ENCODE data around the gene PRKCH. TPM values are rescaled to one million over a fixed set of nuclear protein-coding genes. Genes with fewer than 3 reads are reported as not detected.

Gene PRKCH
- total and polyA plus RNA-seq, 2 experiments from 2014 or later = 2.4 to 3.5 TPM

GRCh38 chr14:61326146-61326545 is 4.8 kb downstream of the PRKCH start:
- TF ChIP-seq EZH2phosphoT487 (IDR thresholded peaks at IDR 0.05; ENCODE audit: insufficient read depth, low read depth) (no peak), EZH2 (IDR thresholded peaks at IDR 0.05; ENCODE audit: insufficient read depth, poor library complexity, severe bottlenecking) (no peak)
- Histone ChIP-seq H3K4me1 (ENCODE audit: insufficient read depth) (no peaks in the 10 kb centered on the region), H3K9ac (no peak overlapping the region), H3K9me3 (ENCODE audit: low read depth) (no peaks in the 10 kb centered on the region), H3K4me2 (ENCODE audit: unreplicated experiment) (no peak overlapping the region), H3K27me3 (replicated peaks; ENCODE audit: insufficient read depth) (peaks cover 39% of the 10 kb centered on the region), H3K36me3 (ENCODE audit: low read depth) (no peaks in the 10 kb centered on the region), H3K4me3 (no peak overlapping the region), H3K27ac (no peak overlapping the region), H4K20me1 (ENCODE audit: insufficient read depth) (no peaks in the 10 kb centered on the region), H3K79me2 (ENCODE audit: insufficient read depth) (no peaks in the 10 kb centered on the region), H3K9me2 (ENCODE audit: insufficient read depth) (no peaks in the 10 kb centered on the region), H2AFZ (no peak overlapping the region), H3F3A (ENCODE audit: insufficient read depth) (no peaks in the 10 kb centered on the region)
- WGBS, 2 experiments (ENCODE audit: low coverage in 1 of 2, low lambda C conversion rate in 2 of 2, missing lambda C conversion rate in 2 of 2) = 81 to 85% methylated on average over 1 of the region's 1 CpG
- no peak for DNase-seq
- in situ Hi-C loops (cut with MboI) = no loop called here

DNA sequence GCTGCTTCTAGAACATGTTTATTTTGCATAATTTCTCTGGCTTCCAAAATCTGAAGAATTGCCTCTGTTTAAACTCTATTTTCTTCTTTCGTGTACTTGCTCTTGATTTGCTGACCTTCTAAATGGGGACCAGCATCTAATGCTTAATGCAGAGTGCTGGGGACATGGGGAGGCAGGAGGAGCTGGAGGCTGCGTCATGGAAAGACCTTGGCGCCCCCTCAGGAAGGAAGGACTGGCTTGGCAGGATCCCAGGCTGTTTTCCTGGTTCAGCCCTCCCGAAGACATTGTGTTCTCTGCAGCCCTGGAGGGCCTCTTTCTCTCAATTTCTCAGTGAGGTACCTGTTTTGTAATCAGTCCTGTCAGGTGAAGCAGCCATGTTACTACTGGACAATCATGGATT is 5.5 kb downstream of the PRKCH start:
- H3K27ac ChIP-seq = no peak overlapping the region
- in situ Hi-C loops (cut with MboI) = no loop called here

GRCh38 chr14:61328626-61329262 is 7.4 kb downstream of the PRKCH start:
- Histone ChIP-seq H3K9me2 (ENCODE audit: insufficient read depth) (no peaks in the 10 kb centered on the region), H3K27me3 (replicated peaks; ENCODE audit: insufficient read depth) (peaks cover 22% of the 10 kb centered on the region), H3K4me3 (no peak overlapping the region), H3K4me1 (ENCODE audit: insufficient read depth) (no peaks in the 10 kb centered on the region), H3K9ac (no peak overlapping the region), H3K27ac (no peak overlapping the region), H2AFZ (no peak overlapping the region), H3F3A (ENCODE audit: insufficient read depth) (no peaks in the 10 kb centered on the region), H3K36me3 (ENCODE audit: low read depth) (no peaks in the 10 kb centered on the region), H3K9me3 (ENCODE audit: low read depth) (no peaks in the 10 kb centered on the region), H3K4me2 (ENCODE audit: unreplicated experiment) (no peak overlapping the region), H4K20me1 (ENCODE audit: insufficient read depth) (no peaks in the 10 kb centered on the region), H3K79me2 (ENCODE audit: insufficient read depth) (no peaks in the 10 kb centered on the region)
- DNase-seq = no peak
- no peak for TF ChIP-seq EZH2phosphoT487 (IDR thresholded peaks at IDR 0.05; ENCODE audit: insufficient read depth, low read depth)
- no peak for TF ChIP-seq EZH2 (IDR thresholded peaks at IDR 0.05; ENCODE audit: insufficient read depth, poor library complexity, severe bottlenecking)
- in situ Hi-C loops (cut with MboI) = no loop called here
- WGBS, 2 experiments (ENCODE audit: low coverage in 1 of 2, low lambda C conversion rate in 2 of 2, missing lambda C conversion rate in 2 of 2) = 93 to 94% methylated on average over 4 of the region's 4 CpGs

More for the DNA sequence above, 5.5 kb downstream of the PRKCH start:
- Histone ChIP-seq H3K79me2 (ENCODE audit: insufficient read depth) (no peaks in the 10 kb centered on the region), H3F3A (ENCODE audit: insufficient read depth) (no peaks in the 10 kb centered on the region), H3K4me3 (no peak overlapping the region), H2AFZ (no peak overlapping the region), H3K9ac (no peak overlapping the region), H3K4me1 (ENCODE audit: insufficient read depth) (no peaks in the 10 kb centered on the region), H3K9me3 (ENCODE audit: low read depth) (no peaks in the 10 kb centered on the region), H3K9me2 (ENCODE audit: insufficient read depth) (no peaks in the 10 kb centered on the region), H3K27me3 (replicated peaks; ENCODE audit: insufficient read depth) (peaks cover 32% of the 10 kb centered on the region), H4K20me1 (ENCODE audit: insufficient read depth) (no peaks in the 10 kb centered on the region), H3K36me3 (ENCODE audit: low read depth) (no peaks in the 10 kb centered on the region), H3K4me2 (ENCODE audit: unreplicated experiment) (no peak overlapping the region)
- WGBS, 2 experiments (ENCODE audit: low coverage in 1 of 2, low lambda C conversion rate in 2 of 2, missing lambda C conversion rate in 2 of 2) = 8 to 11% methylated on average over 4 of the region's 4 CpGs
- DNase-seq = peak; percentile 3
- TF ChIP-seq EZH2 (IDR thresholded peaks at IDR 0.05; ENCODE audit: insufficient read depth, poor library complexity, severe bottlenecking) (no peak), EZH2phosphoT487 (IDR thresholded peaks at IDR 0.05; ENCODE audit: insufficient read depth, low read depth) (no peak)

DNA sequence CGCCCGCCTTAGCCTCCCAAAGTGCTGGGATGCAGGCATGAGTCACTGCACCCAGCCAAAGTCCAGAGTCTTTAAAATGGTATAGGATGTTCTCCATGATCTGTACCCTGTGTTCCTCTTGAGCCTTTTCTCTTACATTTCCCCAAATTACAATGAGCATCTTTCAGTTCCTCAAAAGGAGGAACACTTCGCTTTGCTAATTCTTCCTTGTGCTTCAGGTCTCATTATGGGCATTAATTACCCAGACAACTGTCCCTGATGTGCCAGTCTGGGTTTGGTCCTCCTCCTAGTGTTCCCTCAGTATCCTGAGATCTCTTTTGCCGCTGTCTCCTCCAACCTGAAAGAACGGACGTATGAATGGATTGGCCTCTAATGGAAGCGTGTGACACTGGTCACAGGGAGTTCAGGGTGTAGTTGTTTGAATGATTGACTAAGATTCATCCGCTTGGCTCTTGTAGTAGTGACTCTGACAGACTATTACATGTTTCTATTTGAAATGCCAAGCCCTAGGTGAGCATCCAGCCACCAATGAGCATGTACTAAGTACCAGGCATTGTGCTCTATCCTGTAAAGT is 8.2 kb downstream of the PRKCH start:
- H3K27me3 ChIP-seq (replicated peaks; ENCODE audit: insufficient read depth) = peaks cover 14% of the 10 kb centered on the region; the same call in 1 of the 2 replicates
- H3K4me3 ChIP-seq = no peak overlapping the region
- H2AFZ ChIP-seq = no peak overlapping the region
- in situ Hi-C loops (cut with MboI) = no loop called here
- TF ChIP-seq EZH2 (IDR thresholded peaks at IDR 0.05; ENCODE audit: insufficient read depth, poor library complexity, severe bottlenecking) (no peak), EZH2phosphoT487 (IDR thresholded peaks at IDR 0.05; ENCODE audit: insufficient read depth, low read depth) (no peak)
- no peaks in the 10 kb centered on the region for H3F3A ChIP-seq (ENCODE audit: insufficient read depth)
- 86 to 87% methylated on average over 8 of the region's 8 CpGs for WGBS, 2 experiments (ENCODE audit: low coverage in 1 of 2, low lambda C conversion rate in 2 of 2, missing lambda C conversion rate in 2 of 2)
- DNase-seq = no peak
- no peak overlapping the region for H3K9ac ChIP-seq
- H4K20me1 ChIP-seq (ENCODE audit: insufficient read depth) = no peaks in the 10 kb centered on the region
- H3K9me2 ChIP-seq (ENCODE audit: insufficient read depth) = no peaks in the 10 kb centered on the region
- H3K4me1 ChIP-seq (ENCODE audit: insufficient read depth) = no peaks in the 10 kb centered on the region
- H3K9me3 ChIP-seq (ENCODE audit: low read depth) = no peaks in the 10 kb centered on the region
- no peak overlapping the region for H3K4me2 ChIP-seq (ENCODE audit: unreplicated experiment)
- H3K36me3 ChIP-seq (ENCODE audit: low read depth) = no peaks in the 10 kb centered on the region
- no peak overlapping the region for H3K27ac ChIP-seq
- no peaks in the 10 kb centered on the region for H3K79me2 ChIP-seq (ENCODE audit: insufficient read depth)

All from GM23248 (cell line).